DND-41 (cell line): ENCODE measurements around the gene CNNM1.

Source experiments
- CTCF ChIP-seq: IDR thresholded peaks from 2 replicates; pipeline ENCODE4 v1.5.1; 2012; ENCODE audit warnings: borderline replicate concordance, low read length, moderate library complexity, mild to moderate bottlenecking; ENCODE audit not compliant: poor library complexity, severe bottlenecking; ENCODE audit errors: extremely low read depth
- EZH2 ChIP-seq: IDR thresholded peaks from 3 replicates; pipeline ENCODE4 v1.6.1; 2012; ENCODE audit warnings: borderline replicate concordance, low read depth, mild to moderate bottlenecking, moderate library complexity, low read length, inconsistent platforms; ENCODE audit not compliant: severe bottlenecking

GRCh38 chr10:99419688-99420087, 90.5 kb downstream of the CNNM1 start:
- no peak for TF ChIP-seq CTCF
- no peak for TF ChIP-seq EZH2
